Stimulated activated CD8-positive, alpha-beta memory T cell treated with anti-CD3 and anti-CD28 coated beads, Interleukin-4, amount 100 ng/mL, for 48 hours (primary cell): ENCODE results near the gene CDYL2.
A peak's percentile ranks its signal among the peaks of the same experiment; 100 is the strongest.
"Not testable (repeated sequence)": the region's sequence is repeated elsewhere in the genome, so short reads cannot be mapped to it uniquely, and the experiment has no call there.

Source experiments
- DNase-seq: peaks from one replicate; pipeline ENCODE4 v3.0.0-alpha.2; 2020

The CDYL2 gene

DNA sequence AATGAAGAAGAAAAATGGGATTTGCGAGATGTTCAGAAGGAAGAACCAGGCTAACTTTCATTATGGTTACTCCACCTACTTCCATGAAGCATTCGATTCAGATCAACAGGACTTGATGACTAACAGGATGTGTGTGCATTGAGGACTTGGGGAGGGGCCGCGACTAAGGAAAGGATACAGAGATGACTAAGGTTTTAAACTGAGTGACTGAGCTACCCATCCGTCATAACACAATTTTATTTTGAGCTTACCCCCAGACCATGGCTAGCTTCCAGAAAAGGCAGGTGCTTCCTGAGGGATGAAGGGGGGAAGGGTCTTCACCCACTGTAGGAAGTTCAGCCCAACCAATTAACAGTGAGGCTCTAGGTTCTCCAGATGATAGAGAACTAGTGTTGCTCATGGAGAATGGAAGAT lies 2.5 kb upstream of the CDYL2 start:
- peak; percentile 66 for DNase-seq

- DNase-seq: no peak
These were observed 1.9 kb upstream of the CDYL2 start for GRCh38 chr16:80806289-80806688.

GRCh38 chr16:80804056-80804525 lies 307 bp downstream of the CDYL2 start:
- peak; percentile 73 for DNase-seq

DNA sequence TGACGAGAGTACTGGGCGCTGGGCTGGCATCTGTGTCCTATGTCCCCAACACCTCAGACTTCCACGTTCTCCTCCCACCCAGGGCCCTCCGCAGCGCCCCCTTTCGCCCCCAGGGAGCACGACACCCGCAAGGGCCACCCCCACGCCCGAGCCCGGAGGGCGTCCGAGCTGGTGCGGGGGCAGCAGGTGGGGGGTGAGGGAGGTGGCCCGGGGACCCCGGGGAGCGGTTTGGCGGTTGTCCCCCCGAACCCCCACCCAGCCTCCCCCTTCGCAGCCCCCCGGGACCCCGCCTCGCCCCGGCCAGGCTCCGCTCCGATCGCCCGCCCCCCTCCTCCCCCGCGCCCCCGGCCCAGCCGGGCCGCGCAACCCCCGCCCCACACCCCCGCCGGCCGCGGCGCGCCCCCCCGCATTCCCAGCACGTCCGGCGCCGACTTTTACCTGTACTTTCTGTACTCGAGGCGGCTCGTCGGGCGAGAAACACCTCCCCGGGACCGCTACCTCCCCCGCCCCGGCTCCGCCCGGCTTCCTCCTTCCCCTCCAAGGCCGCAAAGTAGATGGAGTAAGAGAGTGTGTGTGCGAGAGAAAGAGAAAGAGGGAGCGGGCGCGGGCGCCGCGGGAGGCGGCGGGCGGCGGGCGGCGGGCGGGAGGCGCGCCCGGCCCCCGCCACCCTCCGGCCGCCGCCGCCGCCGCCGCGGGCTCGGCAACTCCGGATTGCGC lies 901 bp downstream of the CDYL2 start:
- DNase-seq: peak; percentile 64

- no peak for DNase-seq
These were observed 1.5 kb downstream of the CDYL2 start for GRCh38 chr16:80802902-80803301.

DNA sequence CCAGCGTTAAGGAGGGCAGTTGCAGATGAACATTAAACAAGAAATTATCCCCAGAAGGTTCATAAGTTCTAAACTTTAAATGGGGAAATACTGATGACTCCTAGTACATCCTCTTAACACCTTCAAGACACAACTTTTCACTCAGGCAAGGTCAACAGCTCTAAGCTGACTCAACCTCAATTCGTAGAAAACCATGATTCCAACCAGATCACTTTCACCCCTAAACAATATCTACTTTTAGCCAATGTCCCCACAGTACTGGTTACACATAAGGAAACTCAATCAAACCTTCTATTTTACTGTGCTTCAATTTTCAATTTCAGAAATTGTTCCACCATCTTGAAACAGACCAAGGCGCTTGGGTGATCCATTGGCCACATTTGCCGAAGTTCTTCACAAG lies 2.3 kb downstream of the CDYL2 start:
- no peak for DNase-seq

DNA sequence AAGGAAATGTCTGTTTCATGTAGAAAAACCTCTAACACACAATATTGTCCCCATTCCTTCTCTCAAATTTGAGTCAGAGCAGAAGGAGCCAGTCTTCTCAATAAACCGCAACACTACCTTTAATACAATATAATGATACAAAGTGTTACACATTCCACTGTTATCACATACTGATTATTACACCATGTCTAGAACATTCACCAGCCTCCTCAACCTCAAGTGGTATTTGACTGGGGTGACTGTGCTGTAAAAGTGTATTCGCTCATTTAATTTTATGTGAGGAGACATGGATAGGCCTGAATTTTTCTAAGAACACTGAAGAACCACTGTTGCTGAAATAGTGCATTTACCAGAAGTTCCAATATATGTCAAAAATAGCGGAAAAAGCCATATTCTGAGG lies 10.3 kb downstream of the CDYL2 start:
- DNase-seq: no peak

DNA sequence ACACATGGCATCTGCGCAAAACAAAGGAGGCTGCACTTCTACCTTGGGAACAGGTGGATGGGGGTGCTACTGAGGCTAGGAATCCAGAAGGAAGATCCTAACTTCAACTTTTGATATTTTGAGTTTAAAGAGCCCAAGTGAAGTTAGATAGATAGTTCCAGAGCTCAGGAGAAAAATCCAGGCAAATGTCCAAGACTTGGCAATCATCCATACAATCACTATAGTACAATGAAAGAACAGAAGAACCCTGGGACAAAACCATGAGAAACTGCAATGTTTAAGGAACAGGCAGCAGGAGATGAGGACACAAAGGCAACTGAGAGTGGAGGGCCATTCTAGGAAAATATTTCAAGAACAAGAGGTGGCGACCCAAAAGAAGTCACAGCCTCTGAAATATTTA lies 12.4 kb downstream of the CDYL2 start:
- no peak for DNase-seq

GRCh38 chr16:80791411-80791810 lies 13.0 kb downstream of the CDYL2 start:
- no peak for DNase-seq

DNA sequence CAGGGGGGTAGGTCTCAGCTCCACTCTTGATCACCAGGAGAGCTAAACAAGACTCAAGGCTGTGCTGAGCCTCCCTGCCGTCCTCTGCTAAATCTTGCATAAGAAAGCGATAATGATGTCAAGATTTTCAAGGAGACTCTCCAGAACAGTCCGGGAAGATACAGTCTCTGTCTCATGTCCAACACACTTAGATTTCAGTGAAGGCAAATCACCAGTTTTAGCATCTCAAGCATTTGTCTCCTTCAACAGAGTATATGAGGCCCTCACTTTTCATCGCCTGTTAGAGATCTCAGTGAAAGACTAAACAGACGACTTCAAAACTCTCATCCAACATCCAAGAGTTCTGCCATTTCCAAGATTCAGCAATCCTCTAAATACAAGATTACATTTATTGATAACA lies 13.6 kb downstream of the CDYL2 start:
- DNase-seq: no peak

DNA sequence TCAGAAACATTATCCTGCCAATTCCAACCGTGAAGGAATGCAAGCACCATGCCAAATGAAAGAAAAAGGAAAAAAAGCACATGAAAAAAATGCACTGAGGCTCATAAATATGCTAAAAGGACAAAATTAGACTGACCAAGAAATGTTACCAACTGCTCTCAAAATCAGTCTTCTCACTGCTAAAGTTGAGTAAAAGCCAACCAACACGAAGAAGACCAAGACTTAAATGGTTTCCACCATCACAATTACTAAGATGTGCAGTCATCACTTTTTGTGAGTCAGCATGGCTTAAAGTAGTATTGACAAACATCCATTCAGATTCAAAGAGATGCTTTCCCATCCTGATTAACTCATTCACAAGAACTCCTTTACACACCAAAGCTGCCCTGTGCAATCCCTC lies 16.4 kb downstream of the CDYL2 start:
- no peak for DNase-seq

GRCh38 chr16:80786561-80786960 lies 17.8 kb downstream of the CDYL2 start:
- not testable (repeated sequence) for DNase-seq

DNA sequence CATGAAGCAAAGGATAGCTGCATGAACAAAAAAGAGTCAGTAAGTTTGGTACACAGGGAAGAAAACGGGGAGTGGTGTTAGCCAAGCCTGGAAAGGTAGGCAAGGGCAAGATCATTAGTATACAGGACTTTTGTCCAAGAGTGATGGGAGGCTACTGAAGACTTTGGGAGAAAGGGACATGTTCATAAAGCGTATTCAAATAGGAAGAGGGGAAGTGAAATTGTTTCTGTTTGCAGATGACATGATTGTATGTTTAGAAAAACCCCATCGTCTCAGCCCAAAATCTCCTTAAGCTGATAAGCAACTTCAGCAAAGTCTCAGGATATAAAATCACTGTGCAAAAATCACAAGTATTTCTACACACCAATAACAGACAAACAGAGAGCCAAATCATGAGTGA lies 19.4 kb downstream of the CDYL2 start:
- no peak for DNase-seq

GRCh38 chr16:80778703-80779102 lies 25.7 kb downstream of the CDYL2 start:
- no peak for DNase-seq

- no peak for DNase-seq
These were observed 27.5 kb downstream of the CDYL2 start for GRCh38 chr16:80776856-80777255.

DNA sequence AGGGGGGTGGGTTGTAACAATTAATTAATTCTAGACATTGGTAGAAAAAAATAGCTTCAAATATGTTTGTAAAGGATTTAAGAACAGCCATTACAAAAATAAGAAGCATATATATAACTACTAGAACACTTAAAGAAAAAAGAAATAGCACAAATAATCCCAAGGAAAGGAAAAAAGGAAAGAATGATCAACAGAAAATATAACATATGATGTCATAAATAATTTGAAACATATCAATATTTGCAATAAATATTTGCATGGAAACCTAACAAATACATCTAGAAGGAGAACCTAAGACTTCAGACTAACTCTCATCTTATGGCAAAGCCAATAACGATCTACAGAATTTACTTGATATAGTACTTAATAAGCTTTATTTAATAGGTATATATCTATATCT lies 28.9 kb downstream of the CDYL2 start:
- no peak for DNase-seq

- DNase-seq: no peak
These were observed 37.6 kb downstream of the CDYL2 start for GRCh38 chr16:80766798-80767197.

DNA sequence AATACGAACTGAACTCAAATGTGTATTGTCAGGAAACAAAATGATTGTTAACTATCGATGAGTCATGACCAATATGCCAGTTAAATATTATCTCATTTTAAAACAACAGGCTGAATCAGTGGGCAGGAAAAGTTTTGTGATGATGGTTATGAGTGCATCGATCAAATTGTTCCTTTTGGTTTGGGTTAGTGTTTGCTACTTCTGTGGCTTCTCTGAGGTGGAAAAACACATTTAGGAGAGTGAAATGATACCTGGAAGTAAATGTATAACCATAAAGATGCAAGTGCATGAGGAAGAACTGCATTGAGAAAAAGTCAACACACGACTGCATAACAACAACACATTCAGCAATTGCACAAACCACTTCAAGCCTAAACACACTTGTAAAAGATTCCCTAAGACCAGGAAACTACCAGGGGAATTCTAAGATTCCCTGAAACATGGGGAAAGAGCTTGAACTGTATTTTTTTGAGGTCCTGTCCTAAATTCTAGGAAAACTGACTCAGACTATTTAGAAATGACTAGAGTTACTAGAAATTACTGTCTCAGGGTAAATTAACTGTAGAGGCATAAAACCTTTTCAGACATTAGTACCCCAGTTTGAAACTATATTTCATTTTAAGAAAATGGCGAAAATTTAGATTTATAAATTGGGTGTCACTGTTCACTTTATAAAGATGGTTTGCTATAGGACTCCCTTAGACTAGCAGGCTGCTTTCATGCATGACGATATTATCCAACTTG lies 44.8 kb downstream of the CDYL2 start:
- no peak for DNase-seq

DNA sequence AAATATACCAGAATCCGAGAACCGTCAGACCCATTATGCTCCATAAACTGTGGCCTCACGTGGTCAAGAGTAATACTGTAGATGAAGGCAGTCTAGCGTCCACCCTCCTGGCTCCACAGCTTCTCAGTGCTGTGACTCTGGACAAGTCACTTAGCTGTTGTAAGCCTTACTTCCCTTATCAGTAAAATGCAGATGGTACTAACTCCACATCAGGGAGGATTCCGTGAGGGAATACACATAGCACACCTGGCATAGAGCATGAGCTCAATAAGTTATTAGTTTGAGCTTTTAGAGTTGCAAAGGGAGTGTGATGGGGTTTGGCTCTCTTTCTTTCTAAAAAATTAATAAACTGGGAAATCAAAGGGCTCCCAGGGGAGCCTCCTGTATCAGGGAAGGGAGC lies 49.9 kb downstream of the CDYL2 start:
- DNase-seq: no peak

DNA sequence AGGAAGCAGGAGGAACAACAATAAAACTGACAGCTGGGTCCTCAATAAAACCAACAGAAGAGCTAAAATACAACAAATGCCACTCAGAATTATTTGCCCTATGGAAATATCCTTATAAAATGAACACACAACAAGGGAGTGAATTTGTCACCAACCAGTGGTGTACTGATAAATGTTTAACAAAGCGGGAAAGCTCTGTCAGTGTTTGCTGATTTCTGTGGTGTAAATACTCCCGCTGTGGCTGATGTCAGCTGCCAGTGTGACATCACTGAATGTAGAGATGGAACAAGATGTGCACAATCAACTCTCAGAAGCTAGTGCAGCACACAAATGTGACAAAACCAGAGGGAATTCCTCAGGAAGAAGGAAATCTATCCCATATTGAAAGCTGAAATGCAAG lies 51.9 kb downstream of the CDYL2 start:
- DNase-seq: no peak

GRCh38 chr16:80751167-80751566 lies 53.2 kb downstream of the CDYL2 start:
- DNase-seq: no peak

DNA sequence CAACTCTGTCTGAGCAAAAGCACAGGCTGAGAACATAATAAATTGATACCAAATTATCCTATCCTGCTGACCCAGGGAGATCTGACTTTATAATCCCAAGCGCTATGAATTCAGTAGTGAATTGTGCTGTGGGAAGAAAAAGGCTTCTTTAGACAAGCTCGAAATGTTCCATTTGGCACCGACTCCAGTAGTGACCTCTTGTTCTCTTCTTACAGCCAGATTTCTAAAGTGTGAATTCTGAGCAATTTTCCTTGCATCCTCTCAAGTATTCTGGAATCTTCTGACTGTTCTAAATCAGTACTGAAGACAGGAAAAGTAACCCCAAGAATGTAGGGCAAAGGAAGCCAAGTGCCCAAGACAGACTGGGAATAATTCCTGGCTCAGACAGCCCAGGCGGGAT lies 58.2 kb downstream of the CDYL2 start:
- DNase-seq: no peak

DNA sequence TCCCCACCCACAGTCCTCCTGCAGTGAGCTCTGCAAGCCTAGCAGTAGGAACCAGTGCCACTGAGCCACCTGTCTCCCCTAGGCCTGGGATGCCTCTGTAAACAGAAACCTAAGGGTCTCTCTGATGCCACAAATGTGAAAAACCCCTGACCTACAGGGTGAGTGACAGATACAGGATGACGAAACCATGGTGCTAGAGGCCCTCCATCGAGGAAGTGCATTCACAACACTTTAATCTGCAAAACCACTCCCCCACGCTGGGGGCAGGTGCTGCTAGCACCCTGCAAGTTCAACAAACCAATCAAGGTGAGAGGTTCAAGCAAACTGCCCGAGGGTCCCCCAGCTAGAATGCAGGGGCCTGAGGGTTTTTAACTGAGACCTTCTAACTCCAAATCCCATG lies 59.5 kb downstream of the CDYL2 start:
- no peak for DNase-seq

GRCh38 chr16:80743772-80744171 lies 60.6 kb downstream of the CDYL2 start:
- no peak for DNase-seq

DNA sequence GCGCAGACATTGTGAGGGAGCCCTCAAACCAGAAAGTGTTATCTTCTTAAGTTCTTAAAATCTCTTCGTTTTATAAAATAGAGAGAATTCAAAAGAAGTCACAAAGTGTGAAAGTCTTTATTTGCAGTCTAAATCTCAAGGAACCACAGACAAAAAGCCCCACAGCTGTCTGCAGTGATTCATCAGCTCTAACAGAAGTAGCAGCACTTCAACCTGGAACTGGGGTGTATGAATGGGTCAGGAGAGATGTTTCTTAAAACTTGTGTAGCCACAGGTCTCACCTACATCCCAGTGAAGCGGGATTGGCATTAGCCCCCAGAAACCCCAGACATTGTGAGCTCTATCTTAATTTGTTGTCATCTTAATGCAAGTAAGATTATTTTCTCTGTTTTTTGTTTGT lies 61.1 kb downstream of the CDYL2 start:
- no peak for DNase-seq
